Subcutaneous abdominal adipose tissue (tissue), 5 donors: Measurements from ENCODE around the gene SLC6A11.

Experiments
- H3K27ac ChIP-seq: one replicate; pipeline ENCODE4 v1.7.0; 2013; ENCODE audit warnings: low read depth, mild to moderate bottlenecking, inconsistent platforms, low read length, moderate library complexity
- H3K27me3 ChIP-seq, 5 donors: one replicate each; pipeline ENCODE4 v1.7.0; 2013; ENCODE audit warnings: low read length in 5 of 5, inconsistent platforms in 1 of 5; ENCODE audit not compliant: control insufficient read depth in 5 of 5, insufficient read depth in 4 of 5
- H3K36me3 ChIP-seq, 5 donors: one replicate each; pipeline ENCODE4 v1.7.0; 2013; ENCODE audit warnings: low read length in 5 of 5; ENCODE audit not compliant: control insufficient read depth in 5 of 5, insufficient read depth in 5 of 5
- H3K4me1 ChIP-seq, 5 donors: one replicate each; pipeline ENCODE4 v1.7.0; 2013; ENCODE audit warnings: low read length in 5 of 5, mild to moderate bottlenecking in 3 of 5, moderate library complexity in 1 of 5; ENCODE audit not compliant: control insufficient read depth in 5 of 5, insufficient read depth in 5 of 5
- H3K4me3 ChIP-seq, 5 donors: one replicate each; pipeline ENCODE4 v1.7.0; 2013; ENCODE audit warnings: low read length in 5 of 5, low read depth in 1 of 5
- H3K9ac ChIP-seq, 5 donors: one replicate each; pipeline ENCODE4 v1.7.0; 2013; ENCODE audit warnings: low read length in 5 of 5, mild to moderate bottlenecking in 4 of 5, moderate library complexity in 3 of 5
- H3K9me3 ChIP-seq, 5 donors: one replicate each; pipeline ENCODE4 v1.7.0; 2013; ENCODE audit warnings: low read length in 5 of 5; ENCODE audit not compliant: control insufficient read depth in 5 of 5
- donor health status: healthy.
- donor health status: healthy.
- donor health status: healthy.
- donor health status: healthy.
- donor health status: healthy.

SLC6A11 gene

DNA sequence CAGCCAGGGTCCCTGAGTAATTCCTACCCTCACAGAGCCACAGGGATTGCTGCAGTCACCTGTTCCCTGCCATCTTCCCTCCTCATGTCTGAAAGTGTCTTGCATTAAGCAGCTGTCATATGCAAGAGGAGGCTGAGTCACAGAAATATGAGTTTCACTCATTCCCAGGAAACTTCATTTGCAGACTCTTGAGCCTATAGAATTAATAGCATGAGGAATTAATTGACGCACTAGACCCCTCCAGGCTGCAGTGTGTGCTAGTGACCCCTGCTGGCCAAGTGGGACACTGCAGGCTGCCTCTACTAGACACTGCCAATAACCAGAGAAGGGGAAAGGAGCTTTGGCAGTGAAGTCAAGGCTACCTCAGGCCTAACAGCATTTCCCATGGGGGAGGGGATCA is 125.9 kb downstream of the SLC6A11 start:
- no peak overlapping the region for H3K4me3 ChIP-seq
- no peaks in the 10 kb centered on the region for H3K4me1 ChIP-seq

DNA sequence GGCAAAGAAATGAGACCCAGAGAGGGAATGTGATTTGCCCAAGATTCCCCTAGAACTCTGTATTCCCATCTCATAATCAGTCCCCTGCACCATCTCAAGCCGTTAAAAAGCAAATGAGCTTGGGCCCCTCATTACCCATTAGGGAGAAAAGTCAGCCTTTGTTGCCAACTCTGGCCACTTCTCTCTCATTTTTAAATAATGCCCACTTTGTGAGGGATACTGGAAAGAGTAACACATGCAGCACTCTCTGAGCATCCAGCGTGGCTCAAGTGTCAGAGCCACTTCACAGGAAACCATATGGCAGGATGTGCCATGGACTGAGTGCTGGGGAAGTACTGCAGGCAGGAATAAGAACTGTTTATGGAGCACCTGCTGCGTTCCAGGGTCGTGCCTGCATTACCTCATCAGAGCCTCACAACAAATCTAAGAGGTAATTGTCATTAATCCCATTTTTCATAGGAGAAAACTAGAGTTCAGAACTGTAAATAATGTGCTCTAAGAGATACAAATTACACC is 126.7 kb downstream of the SLC6A11 start:
- Histone ChIP-seq H3K27ac (no peak overlapping the region), H3K27me3 (peaks cover 3 to 19% (median 13%) of the 10 kb centered on the region in 5 donors), H3K9ac (no peak overlapping the region), H3K4me1 (no peaks in the 10 kb centered on the region), H3K9me3 (peaks cover 0 to 8% (median 5%) of the 10 kb centered on the region in 5 donors), H3K4me3 (no peak overlapping the region), H3K36me3 (no peaks in the 10 kb centered on the region)

More for the DNA sequence above, 125.9 kb downstream of the SLC6A11 start:
- Histone ChIP-seq H3K9me3 (peaks cover 0 to 8% (median 5%) of the 10 kb centered on the region in 5 donors), H3K27me3 (peaks cover 3 to 25% (median 14%) of the 10 kb centered on the region in 5 donors), H3K9ac (no peak overlapping the region), H3K36me3 (no peaks in the 10 kb centered on the region), H3K27ac (no peak overlapping the region)

- Histone ChIP-seq H3K9me3 (peaks cover 0 to 8% (median 5%) of the 10 kb centered on the region in 5 donors), H3K4me1 (no peaks in the 10 kb centered on the region), H3K4me3 (no peak overlapping the region), H3K27me3 (peaks cover 0 to 21% (median 10%) of the 10 kb centered on the region in 5 donors), H3K36me3 (no peaks in the 10 kb centered on the region), H3K9ac (no peak overlapping the region), H3K27ac (no peak overlapping the region)
These were observed 128.8 kb downstream of the SLC6A11 start for GRCh38 chr3:10944866-10945265.

- no peak overlapping the region for H3K27ac ChIP-seq
- H3K9me3 ChIP-seq, result peaks cover 0 to 8% (median 5%) of the 10 kb centered on the region in 5 donors
- no peak overlapping the region for H3K4me3 ChIP-seq
- H3K4me1 ChIP-seq, result no peaks in the 10 kb centered on the region
- peaks cover 0 to 22% (median 10%) of the 10 kb centered on the region in 5 donors for H3K27me3 ChIP-seq
- H3K36me3 ChIP-seq, result no peaks in the 10 kb centered on the region
- no peak overlapping the region for H3K9ac ChIP-seq
These were observed 129.8 kb downstream of the SLC6A11 start for GRCh38 chr3:10945683-10946287.

DNA sequence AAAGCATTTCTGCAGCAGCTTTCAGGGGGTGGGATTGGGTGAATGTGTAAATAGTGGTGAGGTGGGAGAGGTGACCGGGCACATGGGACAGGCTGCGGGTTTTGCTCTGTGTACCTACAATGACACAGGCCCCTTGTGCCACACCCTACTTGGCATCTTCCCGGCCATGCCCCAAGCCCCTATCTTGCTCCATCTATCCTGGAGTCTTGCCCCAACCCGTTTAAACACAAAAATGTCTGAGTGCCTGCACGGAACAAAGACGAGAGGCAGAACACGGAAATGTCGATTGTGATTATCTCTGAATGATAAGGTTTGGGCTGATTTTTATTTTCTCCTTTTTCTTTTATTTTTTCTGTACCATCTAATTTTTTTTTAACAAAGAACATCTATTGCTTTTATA is 130.5 kb downstream of the SLC6A11 start:
- Histone ChIP-seq H3K36me3 (no peaks in the 10 kb centered on the region), H3K4me3 (no peak overlapping the region), H3K9ac (no peak overlapping the region), H3K27me3 (peaks cover 0 to 22% (median 12%) of the 10 kb centered on the region in 5 donors), H3K27ac (no peak overlapping the region), H3K9me3 (peaks cover 0 to 8% (median 5%) of the 10 kb centered on the region in 5 donors), H3K4me1 (no peaks in the 10 kb centered on the region)

GRCh38 chr3:10948326-10948725 is 132.3 kb downstream of the SLC6A11 start:
- H3K27ac ChIP-seq, result no peak overlapping the region
- no peaks in the 10 kb centered on the region for H3K4me1 ChIP-seq
- H3K36me3 ChIP-seq, result no peaks in the 10 kb centered on the region
- no peak overlapping the region for H3K9ac ChIP-seq
- no peak overlapping the region for H3K4me3 ChIP-seq
- peaks cover 0 to 27% (median 15%) of the 10 kb centered on the region in 5 donors for H3K27me3 ChIP-seq
- no peaks in the 10 kb centered on the region for H3K9me3 ChIP-seq

DNA sequence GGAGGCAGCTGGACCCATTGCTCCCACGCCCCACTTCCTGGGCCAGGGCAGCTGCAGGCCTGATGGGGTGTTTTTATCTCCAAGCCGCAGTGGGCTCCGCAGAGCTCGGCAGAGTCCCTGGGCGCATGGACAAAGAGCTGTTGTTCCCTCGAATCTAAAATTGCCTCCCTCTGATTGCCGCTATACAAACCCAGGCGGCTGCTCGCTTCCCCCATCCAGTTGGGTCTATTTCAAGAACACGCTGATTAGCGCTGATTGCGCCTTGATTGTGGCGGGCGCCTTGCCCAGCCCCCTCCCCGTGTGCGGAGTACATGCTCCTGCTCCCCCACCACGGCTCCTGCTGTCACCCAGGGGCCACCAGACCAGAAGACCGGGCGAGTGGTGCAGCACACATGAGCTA is 133.2 kb downstream of the SLC6A11 start:
- Histone ChIP-seq H3K4me3 (no peak overlapping the region), H3K9me3 (no peaks in the 10 kb centered on the region), H3K36me3 (no peaks in the 10 kb centered on the region), H3K4me1 (no peaks in the 10 kb centered on the region), H3K27ac (no peak overlapping the region), H3K27me3 (peaks cover 0 to 25% (median 13%) of the 10 kb centered on the region in 5 donors), H3K9ac (no peak overlapping the region)

GRCh38 chr3:10950476-10951294 is 134.7 kb downstream of the SLC6A11 start:
- Histone ChIP-seq H3K9ac (no peak overlapping the region), H3K4me3 (no peak overlapping the region), H3K4me1 (no peaks in the 10 kb centered on the region), H3K27me3 (peaks cover 0 to 23% (median 13%) of the 10 kb centered on the region in 5 donors), H3K9me3 (no peaks in the 10 kb centered on the region), H3K36me3 (no peaks in the 10 kb centered on the region), H3K27ac (no peak overlapping the region)

DNA sequence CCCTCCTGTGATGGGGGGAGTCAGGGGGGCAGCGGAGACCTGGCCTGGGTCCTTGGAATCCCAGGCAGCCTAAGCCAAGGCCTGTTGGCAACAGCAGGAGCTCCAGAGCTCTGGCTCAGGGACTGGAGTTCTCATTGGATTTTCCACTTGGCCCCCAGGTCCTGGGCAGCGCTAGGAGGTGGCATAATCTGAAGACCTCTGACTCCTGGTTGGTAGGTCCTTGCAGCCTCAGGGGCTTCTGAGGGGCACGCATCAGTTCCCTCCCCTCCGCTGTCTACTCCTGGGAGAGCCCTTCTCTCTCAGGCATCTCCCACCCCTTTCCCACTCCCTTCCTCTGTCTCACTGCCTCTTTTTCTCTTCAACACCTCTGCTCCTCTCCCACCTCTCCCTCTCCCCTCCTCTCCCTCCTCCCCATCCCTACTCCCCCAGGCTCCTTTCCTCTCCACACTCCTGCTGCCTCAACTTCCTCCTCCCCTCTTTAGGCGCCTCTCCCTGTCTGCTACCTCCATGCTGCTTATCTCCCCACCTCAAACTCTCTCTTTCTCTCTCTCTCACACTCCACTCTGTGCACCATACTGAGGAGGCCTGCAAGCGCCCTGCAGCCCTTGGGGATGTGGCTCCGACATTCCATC is 135.4 kb downstream of the SLC6A11 start:
- Histone ChIP-seq H3K36me3 (no peaks in the 10 kb centered on the region), H3K9me3 (no peaks in the 10 kb centered on the region), H3K4me3 (no peak overlapping the region), H3K27me3 (peaks cover 0 to 20% (median 8%) of the 10 kb centered on the region in 5 donors), H3K9ac (no peak overlapping the region), H3K4me1 (peaks cover 0 to 7% (median 5%) of the 10 kb centered on the region in 5 donors), H3K27ac (no peak overlapping the region)
